Right renal cortex interstitium (tissue), 3 donors: ENCODE measurements around the gene TOMM40. TPM values are rescaled to one million over a fixed set of nuclear protein-coding genes. Genes with fewer than 3 reads are reported as not detected.
"Not testable (repeated sequence)": the region's sequence is repeated elsewhere in the genome, so short reads cannot be mapped to it uniquely, and the experiment has no call there.

ENCODE experiments used
- DNase-seq, 3 donors: peaks; one replicate each; pipeline ENCODE4 v3.0.0-alpha.2; 2013; ENCODE audit warnings: low read depth in 3 of 3, low spot score in 2 of 3
- polyA plus RNA-seq, 3 donors: library from polyadenylated mRNA; unstranded; fragments of 120-200 nt; gene quantifications; one replicate each; pipeline ENCODE4 v1.2.1, GENCODE V29; 2013; ENCODE audit not compliant: insufficient read length in 3 of 3

The TOMM40 gene
- polyA plus RNA-seq, 3 donors, result 40.2 to 48.8 (median 46.0) TPM

DNA sequence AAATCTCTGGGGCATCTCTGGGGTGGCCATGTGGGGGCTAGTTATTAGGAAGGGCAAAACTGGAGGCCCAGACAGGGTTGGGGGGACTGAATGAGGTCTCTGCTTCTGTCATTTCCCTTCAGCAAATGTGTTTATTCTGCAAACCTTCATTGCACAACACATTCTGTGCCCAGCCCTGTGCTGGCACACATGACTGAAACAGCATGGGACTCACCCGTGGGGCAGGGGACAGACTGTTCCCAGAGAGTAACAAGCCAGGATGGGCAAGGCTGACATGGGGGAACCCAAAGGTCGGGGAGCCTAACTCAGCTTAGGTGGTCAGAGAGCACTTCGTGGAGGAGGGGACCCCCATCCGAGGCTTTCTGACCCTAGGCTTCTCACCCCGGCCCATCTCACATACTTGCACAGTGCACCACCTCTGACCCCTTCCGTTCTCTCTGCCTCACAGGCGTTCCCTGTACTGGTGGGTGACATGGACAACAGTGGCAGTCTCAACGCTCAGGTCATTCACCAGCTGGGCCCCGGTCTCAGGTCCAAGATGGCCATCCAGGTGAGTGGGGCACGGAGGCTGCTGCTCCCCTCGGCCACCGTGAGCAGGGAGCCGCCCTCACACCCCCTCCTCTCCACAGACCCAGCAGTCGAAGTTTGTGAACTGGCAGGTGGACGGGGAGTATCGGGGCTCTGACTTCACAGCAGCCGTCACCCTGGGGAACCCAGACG, 2.4 kb downstream of the TOMM40 start:
- DNase-seq, result no peak

- DNase-seq, result no peak
These were observed 3.0 kb downstream of the TOMM40 start for GRCh38 chr19:44894052-44894400.

DNA sequence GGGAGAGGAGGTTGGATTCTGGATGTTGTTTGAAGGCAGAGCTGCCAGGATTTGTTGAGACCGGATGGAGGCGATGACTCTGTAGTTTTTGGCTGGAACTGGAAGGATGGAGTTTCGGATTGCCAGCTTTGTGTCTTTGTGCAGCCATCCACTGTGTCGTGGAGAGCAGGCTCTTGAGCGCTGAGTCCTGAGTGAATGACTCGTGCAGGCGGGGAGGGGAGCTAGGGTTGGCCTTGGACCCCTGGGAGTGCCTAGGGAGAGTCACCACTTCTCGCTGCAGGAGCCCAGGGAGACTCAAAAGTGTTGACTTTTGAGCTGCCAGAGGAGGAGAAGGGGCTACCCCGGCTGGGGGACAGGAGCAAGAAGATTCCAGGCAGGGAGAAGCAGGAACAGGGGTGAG, 3.9 kb downstream of the TOMM40 start:
- DNase-seq, result no peak

GRCh38 chr19:44897835-44898234, 6.8 kb downstream of the TOMM40 start:
- no peak for DNase-seq

DNA sequence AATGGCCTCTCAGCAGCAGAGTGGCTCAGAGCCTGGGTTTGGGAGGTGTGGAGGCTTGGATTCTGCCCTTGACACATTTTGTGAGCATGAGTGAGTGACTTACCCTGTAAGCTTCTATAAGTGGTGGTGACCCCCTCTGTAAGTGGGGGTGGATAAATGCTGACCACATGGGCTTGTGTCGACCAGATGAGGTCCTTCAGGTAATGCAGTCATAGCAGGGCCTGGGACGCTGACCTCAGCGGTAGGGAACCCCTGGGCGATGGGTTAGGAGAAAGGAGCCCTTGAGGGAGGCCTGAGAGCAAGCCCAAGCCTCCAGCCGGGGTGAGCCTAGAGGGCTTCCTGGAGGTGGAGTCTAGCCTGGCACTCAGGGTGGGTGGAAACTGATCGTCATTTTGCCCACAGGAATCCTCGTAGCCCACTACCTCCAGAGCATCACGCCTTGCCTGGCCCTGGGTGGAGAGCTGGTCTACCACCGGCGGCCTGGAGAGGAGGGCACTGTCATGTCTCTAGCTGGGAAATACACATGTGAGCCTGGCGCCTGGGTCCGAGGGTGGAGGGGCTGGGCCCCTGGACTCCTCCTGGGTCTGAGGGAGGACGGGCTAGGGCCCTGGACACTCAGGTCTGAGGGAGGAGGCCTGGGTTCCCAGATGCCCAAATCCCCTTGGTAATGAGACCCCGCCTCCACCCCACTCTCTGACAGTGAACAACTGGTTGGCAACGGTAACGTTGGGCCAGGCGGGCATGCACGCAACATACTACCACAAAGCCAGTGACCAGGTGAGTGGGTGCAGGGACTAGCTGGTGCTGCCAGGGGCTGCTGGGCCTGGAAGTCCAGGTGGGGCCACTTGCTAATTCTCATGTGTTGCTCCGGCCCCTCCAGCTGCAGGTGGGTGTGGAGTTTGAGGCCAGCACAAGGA, 9.5 kb downstream of the TOMM40 start:
- DNase-seq, result no peak

DNA sequence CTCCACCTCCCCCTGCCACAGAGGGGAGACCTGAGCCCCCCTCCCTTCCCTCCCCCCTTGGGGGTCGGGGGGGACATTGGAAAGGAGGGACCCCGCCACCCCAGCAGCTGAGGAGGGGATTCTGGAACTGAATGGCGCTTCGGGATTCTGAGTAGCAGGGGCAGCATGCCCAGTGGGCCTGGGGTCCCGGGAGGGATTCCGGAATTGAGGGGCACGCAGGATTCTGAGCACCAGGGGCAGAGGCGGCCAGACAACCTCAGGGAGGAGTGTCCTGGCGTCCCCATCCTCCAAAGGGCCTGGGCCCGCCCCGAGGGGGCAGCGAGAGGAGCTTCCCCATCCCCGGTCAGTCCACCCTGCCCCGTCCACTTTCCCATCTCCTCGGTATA, 12.2 kb downstream of the TOMM40 start:
- no peak for DNase-seq

- DNase-seq, result no peak
These were observed 12.8 kb downstream of the TOMM40 start for GRCh38 chr19:44903602-44904425.

- no peak for DNase-seq
These were observed 13.5 kb downstream of the TOMM40 start for GRCh38 chr19:44904426-44904994.

GRCh38 chr19:44905437-44906160, 14.5 kb downstream of the TOMM40 start, which contains the start of gene APOE:
Gene APOE, plus strand, starts transcription at chr19:44905796. Its CDS starts 829 bp downstream, at chr19:44906625.
- DNase-seq, result no peak

DNA sequence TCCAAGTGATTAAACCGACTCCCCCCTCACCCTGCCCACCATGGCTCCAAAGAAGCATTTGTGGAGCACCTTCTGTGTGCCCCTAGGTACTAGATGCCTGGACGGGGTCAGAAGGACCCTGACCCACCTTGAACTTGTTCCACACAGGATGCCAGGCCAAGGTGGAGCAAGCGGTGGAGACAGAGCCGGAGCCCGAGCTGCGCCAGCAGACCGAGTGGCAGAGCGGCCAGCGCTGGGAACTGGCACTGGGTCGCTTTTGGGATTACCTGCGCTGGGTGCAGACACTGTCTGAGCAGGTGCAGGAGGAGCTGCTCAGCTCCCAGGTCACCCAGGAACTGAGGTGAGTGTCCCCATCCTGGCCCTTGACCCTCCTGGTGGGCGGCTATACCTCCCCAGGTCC, 16.6 kb downstream of the TOMM40 start:
- no peak for DNase-seq

DNA sequence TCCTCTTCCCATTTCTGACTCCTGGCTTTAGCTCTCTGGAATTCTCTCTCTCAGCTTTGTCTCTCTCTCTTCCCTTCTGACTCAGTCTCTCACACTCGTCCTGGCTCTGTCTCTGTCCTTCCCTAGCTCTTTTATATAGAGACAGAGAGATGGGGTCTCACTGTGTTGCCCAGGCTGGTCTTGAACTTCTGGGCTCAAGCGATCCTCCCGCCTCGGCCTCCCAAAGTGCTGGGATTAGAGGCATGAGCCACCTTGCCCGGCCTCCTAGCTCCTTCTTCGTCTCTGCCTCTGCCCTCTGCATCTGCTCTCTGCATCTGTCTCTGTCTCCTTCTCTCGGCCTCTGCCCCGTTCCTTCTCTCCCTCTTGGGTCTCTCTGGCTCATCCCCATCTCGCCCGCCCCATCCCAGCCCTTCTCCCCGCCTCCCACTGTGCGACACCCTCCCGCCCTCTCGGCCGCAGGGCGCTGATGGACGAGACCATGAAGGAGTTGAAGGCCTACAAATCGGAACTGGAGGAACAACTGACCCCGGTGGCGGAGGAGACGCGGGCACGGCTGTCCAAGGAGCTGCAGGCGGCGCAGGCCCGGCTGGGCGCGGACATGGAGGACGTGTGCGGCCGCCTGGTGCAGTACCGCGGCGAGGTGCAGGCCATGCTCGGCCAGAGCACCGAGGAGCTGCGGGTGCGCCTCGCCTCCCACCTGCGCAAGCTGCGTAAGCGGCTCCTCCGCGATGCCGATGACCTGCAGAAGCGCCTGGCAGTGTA, 17.2 kb downstream of the TOMM40 start:
- DNase-seq, result no peak

- no peak for DNase-seq
These were observed 17.8 kb downstream of the TOMM40 start for GRCh38 chr19:44908836-44909261.

- DNase-seq, result no peak
These were observed 18.7 kb downstream of the TOMM40 start for GRCh38 chr19:44909775-44910174.

- not testable (repeated sequence) for DNase-seq
These were observed 20.8 kb downstream of the TOMM40 start for GRCh38 chr19:44911896-44912295.

- no peak for DNase-seq
These were observed 21.8 kb downstream of the TOMM40 start for GRCh38 chr19:44912854-44913253.

GRCh38 chr19:44913512-44914432, 22.7 kb downstream of the TOMM40 start:
- not testable (repeated sequence) for DNase-seq

GRCh38 chr19:44914433-44915206, 23.6 kb downstream of the TOMM40 start, which contains the start of gene APOC1:
Gene APOC1, plus strand, starts transcription at chr19:44914608. Its CDS starts 284 bp downstream, at chr19:44914892.
- peak; percentile 75 to 90 (median 89) for DNase-seq
